T-helper 2 cell treated with Interferon-gamma antibody and Interleukin-4, amounts not matched to agents 100 ng/mL and 5 ng/mL, for 36 hours (primary cell): ENCODE measurements around the gene FBXL22. TPM values are rescaled to one million over a fixed set of nuclear protein-coding genes. Genes with fewer than 3 reads are reported as not detected.

Source experiments
- intact Hi-C: fragments of 100-400 bp; cut with micrococcal nuclease; formaldehyde crosslinking; loops from one replicate; pipeline ENCODE4 v1.15.1; 2023
- total RNA-seq: library from RNA; stranded (reverse); gene quantifications from 2 replicates; pipeline ENCODE4 v1.2.3, GENCODE V29; 2022

FBXL22 gene
- total RNA-seq, 1 donor from 2014 or later = 0.41 TPM

DNA sequence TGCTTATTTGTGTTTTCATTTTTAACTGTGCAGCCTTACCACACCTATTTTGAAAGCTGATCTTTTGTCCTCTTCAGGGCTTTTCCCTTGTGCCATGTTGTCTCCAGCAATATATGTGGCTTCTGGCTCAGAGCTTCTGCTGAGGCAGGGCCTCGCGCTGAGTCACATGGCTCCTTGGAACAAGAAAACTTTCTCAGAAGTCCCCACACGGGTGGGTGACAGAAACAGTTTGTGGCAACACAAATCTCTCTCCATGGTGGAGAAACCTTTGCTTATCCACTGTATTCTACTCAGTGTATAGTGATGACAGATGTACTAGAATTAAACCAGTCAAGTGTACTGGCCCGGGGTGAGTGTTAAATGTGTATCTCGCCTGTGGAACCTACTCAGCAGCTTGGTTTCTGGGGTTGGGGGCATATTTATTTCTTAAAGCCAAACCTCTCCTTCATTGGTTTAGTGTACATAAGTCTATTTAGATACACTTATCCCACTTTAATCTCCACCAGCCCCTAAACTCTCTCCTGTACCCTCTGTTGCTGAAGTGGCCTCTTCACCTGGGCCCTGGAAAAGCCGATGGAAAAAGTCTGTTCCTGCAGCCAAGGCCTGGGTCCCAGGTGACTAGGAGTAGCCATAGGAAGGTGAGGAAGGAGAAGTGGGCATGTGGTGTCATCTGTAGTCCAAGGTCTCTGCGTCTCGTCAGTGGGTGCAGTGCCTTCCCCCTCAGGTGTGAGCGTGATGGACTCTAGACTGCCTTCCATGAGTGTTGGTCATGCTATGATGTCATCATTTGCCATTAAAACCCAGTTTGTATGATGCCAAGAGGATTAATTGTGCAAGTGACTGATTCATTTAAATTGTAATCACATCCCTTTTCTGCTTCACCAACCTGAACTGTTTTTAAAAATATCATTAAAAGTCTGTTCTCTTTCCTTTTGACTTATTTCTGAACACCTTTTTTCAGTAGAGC is 3.2 kb upstream of the FBXL22 start:
- intact Hi-C loops = loop anchor here (10.0 kb wide), 1 partner anchor 309 kb away; no protein-coding TSS in a partner anchor

DNA sequence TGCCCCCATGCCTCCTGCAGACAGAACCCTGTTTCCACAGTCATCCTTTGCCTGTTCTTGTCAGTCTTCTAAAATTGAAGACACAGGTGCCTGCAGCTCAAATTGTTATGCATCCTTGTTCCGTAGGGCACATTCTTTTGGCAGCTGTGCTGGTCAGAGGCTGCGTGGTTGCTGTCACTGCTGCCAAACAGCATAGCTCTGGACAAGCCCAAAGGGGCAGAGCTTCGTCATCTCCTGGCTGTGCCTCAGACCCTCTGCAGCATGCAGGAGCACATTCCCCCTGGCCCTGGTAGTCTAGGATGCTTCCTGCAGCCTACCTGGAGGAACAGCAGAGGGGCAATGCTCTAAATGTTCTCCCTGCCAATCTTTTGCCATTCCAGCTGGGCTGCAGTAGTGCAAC is 2.1 kb upstream of the FBXL22 start:
- intact Hi-C loops = loop anchor here (10.0 kb wide), 1 partner anchor 310 kb away; no protein-coding TSS in a partner anchor

GRCh38 chr15:63595688-63596087 is 1.5 kb upstream of the FBXL22 start:
- intact Hi-C loops = loop anchor here (10.0 kb wide), 1 partner anchor 311 kb away; no protein-coding TSS in a partner anchor

DNA sequence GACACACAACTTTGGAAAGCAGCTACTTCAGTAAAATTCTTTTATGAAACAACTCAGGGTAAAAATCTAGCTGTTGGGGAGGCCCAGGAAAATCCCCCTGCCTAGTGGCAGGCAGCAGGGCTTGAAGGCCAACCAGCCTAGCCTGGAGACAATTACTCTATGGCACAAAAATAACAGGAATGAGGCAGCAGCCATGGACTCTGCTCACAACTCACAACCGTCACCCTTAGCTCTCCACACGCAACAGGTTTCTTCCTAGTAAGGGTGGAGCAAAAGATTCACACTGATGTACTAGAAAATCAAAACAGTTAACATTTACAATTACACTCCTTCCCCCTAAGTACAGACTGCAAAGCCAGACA is 530 bp upstream of the FBXL22 start:
- intact Hi-C loops = loop anchor here (10.0 kb wide), 1 partner anchor 312 kb away; no protein-coding TSS in a partner anchor

DNA sequence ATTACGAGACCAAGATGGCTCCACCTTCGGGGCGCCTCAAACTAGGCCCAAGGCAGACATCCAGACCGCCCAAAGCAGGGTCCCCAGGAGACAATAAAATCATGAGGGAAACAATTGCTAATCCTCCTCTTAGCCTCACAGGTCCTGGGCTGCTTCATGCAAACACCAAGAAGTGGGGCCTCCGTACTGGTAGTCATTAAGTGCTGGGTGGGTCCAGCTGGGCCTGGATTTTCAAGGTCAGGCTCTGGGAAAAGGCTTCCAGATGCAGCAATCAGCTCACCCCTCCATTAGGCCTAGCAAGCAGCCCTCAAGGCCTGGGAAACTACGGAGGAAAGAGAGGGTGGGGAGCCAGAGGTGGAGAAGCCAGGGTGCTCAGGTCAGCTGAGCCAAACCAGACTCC is 634 bp downstream of the FBXL22 start:
- intact Hi-C loops = loop anchor here (10.0 kb wide), 1 partner anchor 313 kb away; no protein-coding TSS in a partner anchor

GRCh38 chr15:63598473-63599400 is 1.6 kb downstream of the FBXL22 start:
- intact Hi-C loops = loop anchor here (10.0 kb wide), 1 partner anchor 314 kb away; no protein-coding TSS in a partner anchor

GRCh38 chr15:63599401-63600000 is 2.3 kb downstream of the FBXL22 start:
- intact Hi-C loops = loop anchor here (10.0 kb wide), 1 partner anchor 315 kb away; no protein-coding TSS in a partner anchor

DNA sequence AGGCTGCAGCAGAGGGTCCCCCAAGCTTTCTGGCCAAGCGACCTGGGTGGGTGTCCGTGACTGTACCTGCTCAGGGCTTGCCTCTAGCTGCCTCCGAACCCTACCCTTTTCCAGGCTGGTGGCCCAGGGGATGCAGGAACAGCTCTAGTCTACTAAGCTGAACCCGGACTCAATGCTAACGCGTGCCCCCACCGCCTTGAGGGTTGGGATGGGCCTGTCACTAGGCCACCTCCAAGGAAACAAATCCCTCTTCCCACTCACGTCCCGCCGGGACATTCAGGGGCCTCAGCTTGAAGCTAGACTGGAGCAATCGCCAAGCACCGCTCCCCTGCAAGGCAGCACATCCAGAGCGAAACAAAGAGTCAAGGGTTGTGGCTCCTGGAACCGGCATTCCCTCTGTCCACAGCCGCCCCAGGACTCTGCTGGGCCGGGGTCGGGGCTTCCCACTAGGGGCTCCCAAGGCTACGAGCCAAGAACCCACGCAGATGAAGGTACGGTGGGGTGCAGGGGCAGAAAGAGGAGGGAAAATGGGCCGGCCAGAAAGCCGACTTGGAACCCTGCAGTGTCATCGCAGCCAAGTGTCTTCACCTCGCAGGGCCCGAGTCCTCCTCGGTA is 2.9 kb downstream of the FBXL22 start:
- intact Hi-C loops = loop anchor here (2.0 kb wide), 3 partner anchors 95 to 493 kb away; partner anchors contain the start of genes CIAO2A and USP3

DNA sequence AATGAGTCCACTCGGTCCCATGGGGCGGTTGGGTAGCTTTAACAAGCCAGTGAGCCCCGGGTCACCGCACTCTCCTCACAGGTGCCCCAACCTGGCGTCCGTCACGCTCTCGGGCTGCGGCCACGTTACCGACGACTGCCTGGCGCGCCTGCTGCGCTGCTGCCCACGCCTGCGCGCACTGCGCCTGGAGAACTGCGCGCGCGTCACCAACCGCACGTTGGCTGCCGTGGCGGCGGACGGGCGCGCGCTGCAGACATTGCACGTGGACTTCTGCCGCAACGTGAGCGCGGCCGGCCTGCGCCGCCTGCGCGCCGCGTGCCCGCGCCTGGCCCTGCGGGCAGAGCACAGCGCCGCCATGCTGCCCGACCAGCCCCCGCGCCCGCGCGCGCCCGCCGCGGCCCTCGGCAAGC is 3.4 kb downstream of the FBXL22 start:
- intact Hi-C loops = loop anchor here (2.0 kb wide), 3 partner anchors 96 to 492 kb away; partner anchors contain the start of genes CIAO2A and USP3

DNA sequence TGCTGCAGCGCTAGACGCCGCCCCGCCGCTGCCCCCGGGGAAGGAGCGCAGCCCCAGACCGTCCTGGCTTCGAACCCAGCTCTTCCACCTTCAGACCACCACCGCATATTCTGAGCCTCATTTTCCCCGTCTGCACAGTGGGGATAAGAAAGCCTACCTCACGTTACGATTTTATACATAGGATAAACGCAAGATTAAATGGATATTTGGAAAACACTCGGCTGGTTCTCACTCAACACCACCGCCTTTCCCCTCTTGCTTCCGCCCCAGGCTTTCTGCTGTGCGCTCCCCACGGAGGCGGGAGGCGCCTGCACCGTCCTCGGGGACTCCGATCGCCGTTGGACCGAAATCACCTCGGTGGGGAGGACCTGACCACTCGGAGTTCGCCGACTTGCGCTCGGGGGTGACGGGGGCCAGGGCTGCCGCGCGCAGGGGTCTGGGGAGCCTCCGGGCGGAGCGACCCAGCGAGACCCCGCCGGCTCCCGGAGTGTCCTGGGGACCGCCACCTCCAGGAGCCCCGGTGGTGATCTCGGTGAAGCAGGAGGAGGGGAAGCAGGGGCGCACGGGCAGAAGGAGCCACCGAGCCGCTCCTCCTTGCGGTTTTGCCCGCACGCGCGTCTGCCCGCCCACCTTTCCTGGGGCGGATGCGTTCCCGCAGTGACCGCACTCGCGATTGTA is 4.0 kb downstream of the FBXL22 start:
- intact Hi-C loops = loop anchor here (2.0 kb wide), 3 partner anchors 96 to 492 kb away; partner anchors contain the start of genes CIAO2A and USP3

DNA sequence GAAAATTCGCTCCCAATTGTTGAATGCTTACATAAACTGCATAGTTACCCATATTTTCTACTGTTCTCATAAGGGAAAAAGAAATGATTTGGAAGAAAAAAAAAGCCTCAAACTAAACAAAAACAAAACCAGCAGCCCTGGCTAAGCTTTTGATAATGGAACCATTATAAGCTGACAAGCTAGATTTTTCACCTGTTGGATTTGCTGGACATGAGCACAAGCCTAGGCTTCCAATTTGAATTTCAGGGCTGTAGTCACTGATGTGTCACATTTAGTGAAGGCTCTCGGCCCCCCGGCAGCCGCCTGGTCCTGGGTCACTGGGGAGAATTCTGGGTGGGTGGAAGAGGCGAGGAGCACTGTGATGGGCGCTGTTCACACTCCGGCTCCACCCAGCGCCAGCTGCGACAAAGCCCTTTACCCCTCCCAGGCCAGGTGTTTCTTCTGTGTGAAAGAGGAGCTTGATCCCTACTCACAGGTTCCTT is 4.6 kb downstream of the FBXL22 start:
- intact Hi-C loops = loop anchor here (2.0 kb wide), 3 partner anchors 97 to 491 kb away; partner anchors contain the start of genes CIAO2A and USP3

DNA sequence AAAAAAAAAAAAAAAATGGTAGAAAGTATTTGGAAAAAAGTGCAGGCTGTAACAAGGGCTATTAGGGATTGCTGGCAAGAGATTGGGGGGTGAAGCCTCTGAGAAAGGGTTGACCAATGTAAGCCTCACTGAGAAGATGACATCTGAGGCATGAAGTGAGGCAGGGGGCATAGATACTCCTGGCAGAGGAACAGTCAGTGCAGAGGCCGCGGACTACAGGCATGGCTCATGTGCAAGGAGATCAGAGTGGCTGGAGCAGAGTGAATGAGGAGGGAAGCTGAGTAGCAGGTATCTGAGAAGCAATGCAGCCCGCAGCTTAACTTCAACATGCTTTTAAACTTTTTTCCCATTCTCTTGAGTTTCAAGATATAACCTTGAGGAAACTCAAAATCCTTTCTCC is 5.4 kb downstream of the FBXL22 start:
- intact Hi-C loops = no loop called here

DNA sequence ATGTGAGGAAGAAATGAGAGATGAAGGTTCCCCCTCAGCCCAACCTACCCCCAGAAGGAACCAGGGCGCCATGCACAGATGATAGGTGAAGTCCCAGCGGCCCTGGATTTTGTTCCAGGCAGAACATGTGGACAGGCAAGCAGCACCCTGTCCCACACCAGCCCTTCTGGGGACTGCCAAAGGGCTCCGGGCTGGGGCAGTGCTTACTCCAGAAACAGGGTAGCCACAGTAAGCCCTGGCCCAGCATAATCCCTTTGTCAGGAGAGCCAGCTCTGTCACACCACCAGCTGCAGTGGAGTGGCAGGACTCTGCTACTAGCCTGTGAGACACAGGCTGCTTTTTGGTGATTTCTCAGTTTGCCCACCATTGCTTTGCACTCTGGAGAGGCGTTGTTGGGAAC is 6.3 kb downstream of the FBXL22 start:
- intact Hi-C loops = no loop called here

- intact Hi-C loops = no loop called here
Measured at GRCh38 chr15:63604281-63604680, 7.1 kb downstream of the FBXL22 start.

- intact Hi-C loops = no loop called here
Measured at GRCh38 chr15:63605036-63605435, 7.8 kb downstream of the FBXL22 start.

GRCh38 chr15:63605816-63606215 is 8.6 kb downstream of the FBXL22 start:
- intact Hi-C loops = no loop called here

DNA sequence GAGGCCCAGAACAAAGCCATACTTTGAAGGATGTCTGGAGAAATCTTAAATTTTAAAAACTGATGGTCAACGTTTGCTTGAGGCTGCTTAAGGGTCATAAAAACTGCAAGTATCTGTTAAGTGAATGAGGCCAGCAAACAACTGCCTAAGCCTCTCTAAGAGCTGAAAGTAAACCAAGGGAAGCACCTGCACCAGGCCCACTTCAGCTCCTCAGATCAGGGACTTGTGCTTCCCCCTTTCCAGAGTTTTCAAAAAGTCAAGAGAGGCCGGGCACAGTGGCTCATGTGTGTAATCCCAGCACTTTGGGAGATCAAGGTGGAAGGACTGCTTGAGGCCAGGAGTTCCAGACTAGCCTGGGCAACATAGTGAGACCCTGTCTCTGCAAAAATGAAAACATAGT is 9.1 kb downstream of the FBXL22 start:
- intact Hi-C loops = no loop called here

GRCh38 chr15:63608989-63609388 is 11.8 kb downstream of the FBXL22 start:
- intact Hi-C loops = no loop called here

DNA sequence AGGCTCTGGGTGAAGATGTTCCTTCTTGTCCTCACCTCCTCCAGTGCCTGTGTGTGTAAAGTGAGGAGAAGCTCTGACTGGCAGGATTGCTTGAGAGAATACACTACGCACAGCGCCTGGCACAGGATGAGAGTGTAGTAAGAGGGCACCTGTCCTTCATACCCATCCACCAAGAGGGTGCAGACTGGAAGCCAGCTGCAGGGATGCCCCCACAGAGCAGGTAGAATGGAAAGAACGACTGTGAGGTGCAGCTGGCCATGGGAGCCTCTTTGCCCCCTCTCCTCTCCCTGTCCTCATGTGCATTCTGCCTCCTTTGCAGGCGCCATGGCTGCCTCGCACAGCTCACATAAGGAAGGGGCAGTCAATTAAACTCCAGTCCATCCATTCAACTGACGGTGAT is 12.3 kb downstream of the FBXL22 start:
- intact Hi-C loops = no loop called here
